T-helper 1 cell treated with Interleukin-12 subunit alpha and Interleukin-12 subunit beta and Interleukin-4 antibody, amounts not matched to agents 30 μg/mL and 1 μg/mL, for 36 hours (primary cell): ENCODE data around the gene RPS25.
"Not testable (repeated sequence)": the region's sequence is repeated elsewhere in the genome, so short reads cannot be mapped to it uniquely, and the experiment has no call there.

Experiments used
- H3K27ac Mint-ChIP-seq: one replicate; pipeline ENCODE4 v1.8.0; 2021; ENCODE audit warnings: mild to moderate bottlenecking, mixed read lengths
- H3K27me3 Mint-ChIP-seq: one replicate; pipeline ENCODE4 v1.8.0; 2021; ENCODE audit warnings: low read depth, mixed read lengths
- H3K36me3 Mint-ChIP-seq: one replicate; pipeline ENCODE4 v1.8.0; 2021; ENCODE audit warnings: low read depth, mixed read lengths
- H3K4me1 Mint-ChIP-seq: one replicate; pipeline ENCODE4 v1.8.0; 2021; ENCODE audit warnings: low read depth, mixed read lengths
- H3K4me3 Mint-ChIP-seq: one replicate; pipeline ENCODE4 v1.8.0; 2021; ENCODE audit warnings: mild to moderate bottlenecking, moderate library complexity, mixed read lengths
- H3K9me3 Mint-ChIP-seq: one replicate; pipeline ENCODE4 v1.8.0; 2021; ENCODE audit warnings: mixed read lengths

RPS25 gene

GRCh38 chr11:119028346-119029068 lies 10.4 kb upstream of the RPS25 start:
- H3K27ac Mint-ChIP-seq: no peak overlapping the region
- H3K9me3 Mint-ChIP-seq: no peaks in the 10 kb centered on the region
- peaks cover 22% of the 10 kb centered on the region for H3K4me1 Mint-ChIP-seq
- peaks cover 20% of the 10 kb centered on the region for H3K36me3 Mint-ChIP-seq
- no peaks in the 10 kb centered on the region for H3K27me3 Mint-ChIP-seq
- no peak overlapping the region for H3K4me3 Mint-ChIP-seq

DNA sequence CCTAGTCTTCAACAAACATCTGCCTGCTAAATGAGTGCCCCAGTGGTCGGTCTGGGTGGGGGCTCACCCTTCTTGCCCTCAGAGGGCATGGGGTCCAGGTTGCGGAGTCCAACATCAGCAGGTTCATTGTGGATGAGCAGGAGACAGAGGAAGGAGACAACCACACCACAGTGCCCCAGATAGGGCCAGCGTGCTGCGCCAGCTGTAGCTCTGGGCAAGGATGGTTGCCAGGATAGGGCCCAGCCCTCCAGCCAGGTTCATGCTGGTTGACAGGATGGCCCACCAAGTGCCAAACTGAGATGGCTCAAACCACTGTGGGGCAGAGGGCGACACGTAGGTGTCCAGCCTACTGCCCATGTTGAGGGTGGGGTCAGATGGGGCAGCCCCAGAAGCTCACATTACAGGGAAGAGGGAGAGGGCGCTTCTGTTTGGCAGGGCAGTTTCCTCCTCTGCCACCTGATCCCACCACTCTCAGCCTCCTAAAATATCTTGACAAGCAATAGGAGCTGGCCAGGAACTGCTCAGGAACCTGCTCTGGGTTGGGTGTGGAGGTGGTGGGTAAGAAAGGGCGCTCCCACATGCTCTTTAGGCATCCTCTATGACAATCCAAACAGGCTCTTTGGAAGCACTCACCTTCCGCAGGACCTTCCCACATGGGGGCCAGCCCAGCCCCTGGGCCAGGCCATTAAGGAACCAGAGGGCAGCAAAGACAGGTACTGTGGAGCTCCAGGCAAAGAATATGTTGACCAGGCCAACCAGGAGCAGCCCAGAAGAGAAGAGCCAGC lies 9.6 kb upstream of the RPS25 start:
- Mint-ChIP-seq H3K4me3 (no peak overlapping the region), H3K27ac (peak overlapping the region; percentile 26)

DNA sequence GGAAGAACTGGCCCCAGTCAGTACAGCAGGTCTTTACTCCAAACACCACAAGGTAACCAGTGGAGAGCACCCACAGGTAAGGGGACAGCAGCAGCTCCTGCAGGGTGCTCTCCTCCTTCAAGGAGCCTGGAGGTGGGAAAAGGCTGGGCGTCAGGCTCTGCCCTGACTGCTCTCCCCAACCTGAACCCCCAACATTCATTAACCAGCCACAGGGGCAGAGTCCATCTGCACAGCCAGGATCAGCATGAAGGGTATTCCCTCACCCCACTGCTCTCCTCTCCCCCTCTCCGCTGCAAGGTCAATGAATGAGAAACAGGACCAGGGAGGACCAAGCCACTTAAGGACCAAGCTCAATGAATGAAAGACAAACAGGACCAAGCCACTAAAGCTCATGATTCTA lies 8.8 kb upstream of the RPS25 start:
- peaks cover 26% of the 10 kb centered on the region for H3K4me1 Mint-ChIP-seq
- H3K9me3 Mint-ChIP-seq: no peaks in the 10 kb centered on the region
- H3K36me3 Mint-ChIP-seq: peaks cover 26% of the 10 kb centered on the region
- H3K27me3 Mint-ChIP-seq: no peaks in the 10 kb centered on the region
- no peak overlapping the region for H3K4me3 Mint-ChIP-seq
- H3K27ac Mint-ChIP-seq: no peak overlapping the region

More for the DNA sequence above, 9.6 kb upstream of the RPS25 start:
- H3K4me1 Mint-ChIP-seq: peaks cover 24% of the 10 kb centered on the region
- no peaks in the 10 kb centered on the region for H3K9me3 Mint-ChIP-seq
- H3K36me3 Mint-ChIP-seq: peaks cover 22% of the 10 kb centered on the region
- no peaks in the 10 kb centered on the region for H3K27me3 Mint-ChIP-seq

DNA sequence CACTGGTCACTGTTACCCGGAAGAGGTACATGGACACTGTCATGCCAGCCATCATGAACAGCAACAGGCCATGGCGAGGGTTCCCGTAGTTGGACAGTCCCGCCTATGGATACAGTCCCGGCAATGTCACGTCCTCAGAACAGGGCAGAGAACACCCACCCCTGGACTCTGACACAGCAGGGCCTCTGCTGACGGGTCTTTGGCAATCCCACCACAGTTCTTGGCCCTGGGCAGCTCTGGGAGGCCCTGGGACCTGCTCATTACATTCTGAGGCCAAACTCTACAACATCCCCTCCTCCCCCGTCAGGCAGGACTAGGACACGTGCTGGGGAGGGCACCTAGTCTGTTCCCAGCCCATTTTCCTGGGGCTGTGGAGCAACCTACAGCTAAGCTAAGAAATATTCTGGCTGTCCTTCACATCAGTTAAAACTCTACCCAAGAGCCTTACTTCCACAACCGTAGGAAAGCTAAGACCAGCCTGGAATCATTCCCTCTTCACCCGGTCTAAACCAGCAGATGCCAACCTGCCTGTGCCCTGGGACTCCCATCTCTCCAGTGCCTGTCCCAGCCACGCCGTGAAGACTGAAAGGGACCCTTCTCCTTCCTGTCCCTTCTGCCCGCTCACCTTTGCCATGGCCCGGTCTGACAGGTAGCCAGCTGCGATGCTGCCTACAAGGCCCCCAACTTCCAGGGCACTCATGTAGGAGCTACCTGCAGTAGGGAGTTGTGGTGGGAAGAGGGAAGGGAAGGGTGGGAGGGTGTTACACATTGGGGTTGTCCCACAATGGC lies 8.0 kb upstream of the RPS25 start:
- Mint-ChIP-seq H3K4me1 (peaks cover 30% of the 10 kb centered on the region), H3K36me3 (peaks cover 34% of the 10 kb centered on the region), H3K9me3 (no peaks in the 10 kb centered on the region), H3K27me3 (no peaks in the 10 kb centered on the region), H3K27ac (no peak overlapping the region), H3K4me3 (no peak overlapping the region)

DNA sequence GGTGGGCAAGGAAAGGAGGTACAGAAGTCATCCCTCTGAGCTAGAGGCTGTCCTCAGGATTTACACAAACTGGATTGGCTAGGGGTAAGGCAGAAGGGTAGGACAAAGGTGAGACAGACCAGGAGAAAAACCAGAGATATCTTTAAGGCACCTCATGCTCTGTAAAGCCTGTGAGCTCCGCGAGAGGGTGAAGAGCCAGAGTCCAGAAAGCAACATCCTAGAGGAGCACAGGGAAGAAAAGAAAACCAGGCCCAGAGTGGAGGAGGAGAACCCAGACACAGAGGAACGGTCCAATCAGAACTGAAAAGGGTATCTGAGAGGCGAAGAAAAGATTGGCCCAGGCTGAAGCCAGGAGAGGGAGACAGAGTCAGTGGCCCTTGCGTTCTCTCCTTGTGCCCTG lies 7.4 kb upstream of the RPS25 start:
- Mint-ChIP-seq H3K4me1 (peaks cover 30% of the 10 kb centered on the region), H3K27ac (peak overlapping the region; percentile 41), H3K4me3 (no peak overlapping the region), H3K9me3 (no peaks in the 10 kb centered on the region), H3K27me3 (no peaks in the 10 kb centered on the region), H3K36me3 (peaks cover 35% of the 10 kb centered on the region)

GRCh38 chr11:119025099-119025473 lies 6.9 kb upstream of the RPS25 start:
- Mint-ChIP-seq H3K36me3 (peaks cover 36% of the 10 kb centered on the region), H3K27me3 (no peaks in the 10 kb centered on the region), H3K4me3 (no peak overlapping the region), H3K27ac (no peak overlapping the region), H3K9me3 (no peaks in the 10 kb centered on the region), H3K4me1 (peaks cover 31% of the 10 kb centered on the region)

DNA sequence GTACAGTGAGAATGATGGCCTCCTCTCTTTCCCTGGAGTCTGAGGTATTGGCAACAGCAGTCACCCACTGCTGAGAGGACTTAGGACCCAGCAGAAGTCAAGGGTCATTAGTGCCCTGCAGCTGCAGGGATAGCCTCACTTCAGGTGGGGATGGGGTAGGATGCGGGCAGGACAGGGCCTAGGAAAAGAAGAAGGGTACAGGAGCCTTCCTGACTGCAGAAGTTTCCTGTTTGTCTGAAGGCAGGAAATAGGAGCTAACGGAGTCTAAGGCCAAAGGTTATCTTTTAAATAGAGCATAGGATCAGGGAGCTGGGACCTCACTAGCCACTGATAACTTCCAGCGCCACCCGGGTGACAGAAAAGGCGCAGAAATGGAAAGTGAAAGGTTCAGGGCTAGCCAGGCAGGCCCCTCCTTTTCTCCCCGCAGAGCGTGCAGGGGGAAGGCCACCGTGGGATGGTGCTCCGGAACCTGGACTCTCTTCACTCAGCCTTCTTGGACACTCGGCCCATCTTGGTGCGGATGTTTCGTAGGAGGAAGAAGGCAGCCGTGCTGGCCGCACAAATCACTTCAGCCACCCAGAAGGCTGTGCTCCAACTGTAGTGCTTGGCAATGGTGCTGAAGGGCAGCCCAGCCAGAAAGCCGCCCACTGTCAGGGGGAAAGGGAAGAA lies 6.4 kb upstream of the RPS25 start:
- no peaks in the 10 kb centered on the region for H3K27me3 Mint-ChIP-seq
- no peak overlapping the region for H3K4me3 Mint-ChIP-seq
- no peaks in the 10 kb centered on the region for H3K9me3 Mint-ChIP-seq
- H3K36me3 Mint-ChIP-seq: peaks cover 41% of the 10 kb centered on the region
- peaks cover 32% of the 10 kb centered on the region for H3K4me1 Mint-ChIP-seq
- H3K27ac Mint-ChIP-seq: peak overlapping the region; percentile 52

DNA sequence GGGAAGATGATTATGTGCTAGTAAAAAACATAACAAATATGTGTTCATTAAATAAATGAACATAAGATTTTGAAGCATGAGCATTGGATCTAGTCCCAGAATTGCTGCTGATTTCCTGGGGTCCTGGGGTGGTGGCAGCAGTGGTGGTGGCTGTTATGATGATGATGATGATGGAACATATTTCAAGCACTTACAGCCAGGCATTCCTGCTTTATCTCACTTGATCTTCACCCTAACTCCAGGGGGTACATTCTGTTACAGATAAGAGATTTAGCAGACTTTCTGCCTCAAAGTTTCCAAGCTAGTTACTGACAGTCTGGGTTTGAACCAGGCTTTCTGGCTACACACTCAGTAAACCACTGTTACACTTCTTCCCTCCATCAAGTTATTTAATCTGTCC lies 5.6 kb upstream of the RPS25 start:
- no peaks in the 10 kb centered on the region for H3K9me3 Mint-ChIP-seq
- H3K4me1 Mint-ChIP-seq: peaks cover 24% of the 10 kb centered on the region
- no peaks in the 10 kb centered on the region for H3K27me3 Mint-ChIP-seq
- H3K4me3 Mint-ChIP-seq: no peak overlapping the region
- H3K36me3 Mint-ChIP-seq: peaks cover 41% of the 10 kb centered on the region
- no peak overlapping the region for H3K27ac Mint-ChIP-seq

- Mint-ChIP-seq H3K4me3 (peak overlapping the region; percentile 58), H3K9me3 (no peaks in the 10 kb centered on the region), H3K36me3 (peaks cover 57% of the 10 kb centered on the region), H3K4me1 (peaks cover 22% of the 10 kb centered on the region), H3K27ac (peak overlapping the region; percentile 78), H3K27me3 (no peaks in the 10 kb centered on the region)
Observed at GRCh38 chr11:119021631-119022030, 3.5 kb upstream of the RPS25 start.

GRCh38 chr11:119019996-119020395 lies 1.9 kb upstream of the RPS25 start:
- Mint-ChIP-seq H3K4me1 (peaks cover 35% of the 10 kb centered on the region), H3K36me3 (peaks cover 66% of the 10 kb centered on the region), H3K4me3 (peak overlapping the region; percentile 100), H3K27me3 (no peaks in the 10 kb centered on the region), H3K9me3 (no peaks in the 10 kb centered on the region), H3K27ac (peak overlapping the region; percentile 100)

DNA sequence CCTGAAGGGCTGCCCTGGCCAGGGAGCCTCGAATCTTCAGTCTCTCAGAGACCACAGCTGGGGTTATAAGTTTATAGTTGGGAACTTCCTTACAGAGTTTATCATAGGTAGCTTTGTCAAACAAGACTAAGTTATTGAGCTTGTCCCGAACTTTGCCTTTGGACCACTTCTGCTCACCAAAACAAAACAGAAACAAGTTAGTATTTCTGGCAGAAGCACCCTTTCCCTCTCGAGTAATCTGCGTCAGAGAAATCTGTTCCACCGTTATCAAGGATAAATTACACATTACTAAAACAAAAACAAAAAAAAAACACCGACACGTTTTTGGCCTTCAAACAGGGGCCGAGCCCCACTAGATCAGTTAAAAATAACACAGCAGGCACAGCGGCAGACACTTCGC lies 766 bp downstream of the RPS25 start:
- peaks cover 71% of the 10 kb centered on the region for H3K36me3 Mint-ChIP-seq
- H3K27me3 Mint-ChIP-seq, H3K9me3 Mint-ChIP-seq: not testable (repeated sequence)
- peaks cover 29% of the 10 kb centered on the region for H3K4me1 Mint-ChIP-seq
- peak overlapping the region; percentile 100 for H3K4me3 Mint-ChIP-seq
- peak overlapping the region; percentile 100 for H3K27ac Mint-ChIP-seq

DNA sequence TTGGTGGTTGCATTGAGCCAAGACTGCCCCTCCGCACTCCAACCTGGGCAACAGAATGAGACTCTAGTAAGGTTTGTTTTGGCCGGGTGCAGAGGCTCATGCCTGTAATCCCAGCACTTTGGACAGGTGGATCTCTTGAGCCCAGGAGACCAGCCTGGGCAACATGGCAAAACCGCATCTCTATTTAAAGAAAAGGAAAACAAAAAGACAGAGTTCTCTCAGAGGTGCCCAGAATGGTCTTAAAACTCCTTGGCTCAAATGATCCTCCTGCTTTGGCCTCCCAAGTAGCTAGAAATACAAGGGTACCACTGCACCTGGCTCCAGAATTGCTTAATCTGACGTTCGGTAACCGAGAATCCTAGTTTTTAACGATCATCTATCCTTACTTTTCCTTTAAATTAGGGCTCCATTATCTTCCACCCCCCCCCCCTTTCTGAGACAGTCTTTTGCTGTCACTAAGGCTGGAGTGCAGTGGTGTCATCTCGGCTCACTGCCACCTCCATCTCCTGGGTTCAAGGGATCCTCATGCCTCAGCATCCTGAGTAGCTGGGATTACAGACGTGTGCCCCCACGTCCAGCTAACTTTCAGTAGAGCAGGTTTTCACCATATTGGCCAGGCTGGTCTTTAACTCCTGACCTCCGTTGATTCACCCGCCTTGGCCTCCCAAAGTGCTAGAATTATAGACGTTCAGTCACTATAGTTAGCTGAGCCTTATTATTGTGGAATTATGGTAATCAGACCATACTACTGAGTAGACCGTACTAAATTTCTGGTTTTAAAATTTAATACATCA lies 1.7 kb downstream of the RPS25 start:
- Mint-ChIP-seq H3K9me3 (no peaks in the 10 kb centered on the region), H3K27me3 (no peaks in the 10 kb centered on the region), H3K4me3 (peak overlapping the region; percentile 28), H3K4me1 (peaks cover 24% of the 10 kb centered on the region), H3K36me3 (peaks cover 64% of the 10 kb centered on the region), H3K27ac (peak overlapping the region; percentile 26)

- H3K27me3 Mint-ChIP-seq: no peaks in the 10 kb centered on the region
- H3K27ac Mint-ChIP-seq: peak overlapping the region; percentile 13
- H3K4me1 Mint-ChIP-seq: peaks cover 22% of the 10 kb centered on the region
- H3K36me3 Mint-ChIP-seq: peaks cover 64% of the 10 kb centered on the region
- no peak overlapping the region for H3K4me3 Mint-ChIP-seq
- no peaks in the 10 kb centered on the region for H3K9me3 Mint-ChIP-seq
Observed at GRCh38 chr11:119015054-119015611, 3.0 kb downstream of the RPS25 start.
